Upper lobe of left lung (tissue), 6 donors: Measurements from ENCODE around the gene RANBP9. TPM values are rescaled to one million over a fixed set of nuclear protein-coding genes. Genes with fewer than 3 reads are reported as not detected.
A peak's percentile ranks its signal among the peaks of the same experiment; 100 is the strongest.

ENCODE experiments used
- ATAC-seq, 2 donors: fragments of 200-7000 bp; cut with Tn5 transposase; one replicate each; pipeline ENCODE4 v1.9.1; 2022; ENCODE audit warnings: mild to moderate bottlenecking in 2 of 2, moderate library complexity in 2 of 2; ENCODE audit not compliant: low FRiP score in 2 of 2
- DNase-seq, 2 donors: peaks; one replicate each; pipeline ENCODE4 v3.0.0-alpha.2; 2019 to 2020
- H3K27ac ChIP-seq, 4 donors: fragments of 200-600 bp; sonication (generic); one replicate each; pipeline ENCODE4 v1.5.1; 2016 to 2019
- H3K27me3 ChIP-seq, 4 donors: fragments of 200-600 bp; sonication (generic); one replicate each; pipeline ENCODE4 v1.5.1; 2017 to 2019
- H3K36me3 ChIP-seq, 4 donors: fragments of 200-600 bp; sonication (generic); one replicate each; pipeline ENCODE4 v1.5.1; 2016 to 2019
- H3K4me1 ChIP-seq, 4 donors: fragments of 200-600 bp; sonication (generic); one replicate each; pipeline ENCODE4 v1.5.1; 2018 to 2019
- H3K4me3 ChIP-seq, 4 donors: fragments of 200-600 bp; sonication (generic); one replicate each; pipeline ENCODE4 v1.5.1; 2017 to 2019; ENCODE audit warnings: mild to moderate bottlenecking in 2 of 4, moderate library complexity in 1 of 4
- H3K9me3 ChIP-seq, 4 donors: fragments of 200-600 bp; sonication (generic); one replicate each; pipeline ENCODE4 v1.5.1; 2018 to 2019
- EP300 ChIP-seq, 4 donors: sonication (generic); formaldehyde crosslinking; IDR thresholded peaks; one replicate each; pipeline ENCODE4 v1.5.1; 2017; ENCODE audit warnings: antibody characterized with exemption in 4 of 4, control low read depth in 2 of 4
- POLR2A ChIP-seq, 4 donors: fragments of 450-650 bp; IDR thresholded peaks; one replicate each; pipeline ENCODE4 v1.5.1; 2016 to 2017; ENCODE audit warnings: antibody characterized with exemption in 4 of 4, mild to moderate bottlenecking in 2 of 4
- POLR2AphosphoS5 ChIP-seq, 2 donors: sonication (generic); formaldehyde crosslinking; IDR thresholded peaks; one replicate each; pipeline ENCODE4 v1.5.1; 2017; ENCODE audit warnings: antibody characterized with exemption in 2 of 2
- WGBS, 2 donors: methylation state at CpG; one replicate each; pipeline ENCODE4 v1.1.5; 2017 to 2018; 5-methylcytosine and 5-hydroxymethylcytosine counted together
- total RNA-seq, 6 donors: library from RNA; depleted of rRNA in 4 of 6; stranded (reverse); fragments of >200 nt in 4 of 6; gene quantifications; one replicate each; pipeline versions ENCODE4 v1.1.0 to v1.2.1, GENCODE V29; 2016 to 2021
- TF ChIP-seq, protein P1 (sequence below), 6 experiments: fragments of 450-650 bp in 4 of 6; fragments of 200-600 bp in 2 of 6; sonication (generic) in 2 of 6; IDR thresholded peaks; one replicate each; pipeline ENCODE4 v1.5.1; 2016 to 2019; ENCODE audit warnings: antibody characterized with exemption in 6 of 6
- donor health status: DM: no; HTN: no; CAD: no; lungs with moderate emphysema.
- donor health status: DM: no; HTN: yes; CAD: no; lungs with severe emphysema.

Gene RANBP9
- total RNA-seq, 6 donors from 2014 or later, result 29.8 to 46.7 (median 36.4) TPM

DNA sequence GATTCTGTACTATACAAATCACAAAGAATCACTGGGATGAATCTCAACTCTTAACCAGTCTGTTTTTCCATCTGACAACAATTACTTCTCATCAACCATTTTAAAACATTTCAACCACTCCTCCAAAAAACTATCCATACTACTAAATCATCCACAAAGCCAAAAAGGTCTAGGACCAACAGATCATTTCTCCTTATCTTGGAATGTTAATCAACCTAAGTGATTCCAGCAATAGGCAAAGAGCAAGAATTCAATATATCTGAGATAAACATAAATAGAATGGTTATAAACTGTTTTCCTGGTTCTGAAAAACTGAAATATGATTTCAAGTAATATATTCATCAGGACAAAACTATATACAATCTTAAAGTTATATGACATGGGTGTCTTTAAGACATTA is 28.6 kb downstream of the RANBP9 start:
- ATAC-seq, result no peak
- Histone ChIP-seq H3K27me3 (no peaks in the 10 kb centered on the region), H3K4me1 (peaks cover 12 to 17% (median 13%) of the 10 kb centered on the region in 4 donors), H3K36me3 (no peaks in the 10 kb centered on the region), H3K27ac (no peak overlapping the region), H3K4me3 (no peak overlapping the region), H3K9me3 (no peaks in the 10 kb centered on the region)
- DNase-seq, result no peak
- TF ChIP-seq, protein P1, sequence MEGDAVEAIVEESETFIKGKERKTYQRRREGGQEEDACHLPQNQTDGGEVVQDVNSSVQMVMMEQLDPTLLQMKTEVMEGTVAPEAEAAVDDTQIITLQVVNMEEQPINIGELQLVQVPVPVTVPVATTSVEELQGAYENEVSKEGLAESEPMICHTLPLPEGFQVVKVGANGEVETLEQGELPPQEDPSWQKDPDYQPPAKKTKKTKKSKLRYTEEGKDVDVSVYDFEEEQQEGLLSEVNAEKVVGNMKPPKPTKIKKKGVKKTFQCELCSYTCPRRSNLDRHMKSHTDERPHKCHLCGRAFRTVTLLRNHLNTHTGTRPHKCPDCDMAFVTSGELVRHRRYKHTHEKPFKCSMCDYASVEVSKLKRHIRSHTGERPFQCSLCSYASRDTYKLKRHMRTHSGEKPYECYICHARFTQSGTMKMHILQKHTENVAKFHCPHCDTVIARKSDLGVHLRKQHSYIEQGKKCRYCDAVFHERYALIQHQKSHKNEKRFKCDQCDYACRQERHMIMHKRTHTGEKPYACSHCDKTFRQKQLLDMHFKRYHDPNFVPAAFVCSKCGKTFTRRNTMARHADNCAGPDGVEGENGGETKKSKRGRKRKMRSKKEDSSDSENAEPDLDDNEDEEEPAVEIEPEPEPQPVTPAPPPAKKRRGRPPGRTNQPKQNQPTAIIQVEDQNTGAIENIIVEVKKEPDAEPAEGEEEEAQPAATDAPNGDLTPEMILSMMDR (IDR thresholded peaks at IDR 0.05), result no peak
- TF ChIP-seq EP300 (IDR thresholded peaks at IDR 0.05), result no peak

DNA sequence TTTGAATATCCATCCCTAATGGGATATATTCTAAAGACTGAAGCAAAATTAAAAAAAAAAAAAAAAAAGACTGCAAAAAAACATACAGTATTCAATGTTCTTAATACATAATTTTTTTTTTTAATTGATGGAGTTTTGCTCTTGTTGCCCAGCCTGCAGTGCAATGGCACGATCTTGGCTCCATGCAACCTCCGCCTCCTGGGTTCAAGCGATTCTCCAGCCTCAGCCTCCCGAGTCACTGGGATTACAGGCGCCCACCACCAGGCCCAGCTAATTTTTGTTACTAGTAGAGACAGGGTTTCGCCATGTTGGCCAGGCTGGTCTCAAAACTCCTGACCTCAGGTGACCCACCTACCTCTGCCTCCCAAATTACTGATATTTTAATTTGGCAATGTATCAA is 29.3 kb downstream of the RANBP9 start:
- H3K4me3 ChIP-seq, result no peak overlapping the region
- WGBS, 2 donors, result 93 to 96% methylated on average over 6 of the region's 6 CpGs
- ATAC-seq (no peak), DNase-seq (no peak)
- no peaks in the 10 kb centered on the region for H3K36me3 ChIP-seq
- H3K27me3 ChIP-seq, result no peaks in the 10 kb centered on the region
- H3K9me3 ChIP-seq, result peaks cover 0 to under 1% (median 0%) of the 10 kb centered on the region in 4 donors
- no peak overlapping the region for H3K27ac ChIP-seq
- TF ChIP-seq EP300 (IDR thresholded peaks at IDR 0.05) (no peak), POLR2A (IDR thresholded peaks at IDR 0.05) (no peak)
- TF ChIP-seq, protein P1 (IDR thresholded peaks at IDR 0.05), result no peak
- peaks cover 6 to 14% (median 12%) of the 10 kb centered on the region in 4 donors for H3K4me1 ChIP-seq

DNA sequence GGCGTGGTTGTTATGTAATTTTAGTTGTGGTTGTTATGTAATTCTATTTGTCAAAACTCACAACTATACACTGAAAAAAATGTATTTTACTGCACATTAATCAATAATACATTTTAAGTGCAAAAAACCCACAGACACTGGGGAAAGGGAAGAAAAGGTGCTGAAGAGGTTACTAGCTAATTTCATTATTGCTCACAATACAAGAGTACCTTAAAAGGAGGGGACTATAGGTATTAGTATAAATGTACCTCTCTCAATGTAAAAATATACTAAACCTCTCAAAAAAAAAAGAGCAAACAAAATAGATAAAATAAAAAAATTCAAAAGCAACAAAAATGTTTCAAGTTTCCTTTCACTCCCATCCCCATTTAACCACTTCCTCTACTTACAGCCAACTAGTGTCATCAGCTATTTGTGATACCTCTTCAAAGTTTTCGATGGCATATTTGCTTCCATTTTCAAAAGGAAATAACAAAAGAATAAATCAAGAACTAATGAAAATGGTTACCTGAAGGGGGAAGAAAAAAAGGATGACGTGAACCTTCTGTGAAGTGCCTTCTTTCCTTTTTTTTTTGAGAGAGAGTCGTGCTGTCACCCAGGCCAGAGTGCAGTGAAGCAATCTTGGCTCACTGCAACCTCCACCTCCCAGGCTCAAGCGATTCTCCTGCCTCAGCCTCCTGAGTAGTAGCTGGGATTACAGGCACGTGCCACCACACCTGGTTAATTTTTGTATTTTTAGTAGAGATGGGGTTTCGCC is 30.2 kb downstream of the RANBP9 start:
- Histone ChIP-seq H3K4me1 (peaks cover 6 to 14% (median 12%) of the 10 kb centered on the region in 4 donors), H3K27ac (peak overlapping the region in 2 of 4 donors; percentile 11 to 16), H3K4me3 (no peak overlapping the region), H3K9me3 (peaks cover 0 to 8% (median 1%) of the 10 kb centered on the region in 4 donors), H3K36me3 (no peaks in the 10 kb centered on the region), H3K27me3 (no peaks in the 10 kb centered on the region)
- DNase-seq, result no peak
- ATAC-seq, result no peak
- no peak for TF ChIP-seq POLR2A (IDR thresholded peaks at IDR 0.05)
- no peak for TF ChIP-seq EP300 (IDR thresholded peaks at IDR 0.05)
- TF ChIP-seq POLR2AphosphoS5 (IDR thresholded peaks at IDR 0.05), result no peak
- TF ChIP-seq, protein P1 (IDR thresholded peaks at IDR 0.05), result no peak
- 64 to 65% methylated on average over 7 of the region's 7 CpGs for WGBS, 2 donors

DNA sequence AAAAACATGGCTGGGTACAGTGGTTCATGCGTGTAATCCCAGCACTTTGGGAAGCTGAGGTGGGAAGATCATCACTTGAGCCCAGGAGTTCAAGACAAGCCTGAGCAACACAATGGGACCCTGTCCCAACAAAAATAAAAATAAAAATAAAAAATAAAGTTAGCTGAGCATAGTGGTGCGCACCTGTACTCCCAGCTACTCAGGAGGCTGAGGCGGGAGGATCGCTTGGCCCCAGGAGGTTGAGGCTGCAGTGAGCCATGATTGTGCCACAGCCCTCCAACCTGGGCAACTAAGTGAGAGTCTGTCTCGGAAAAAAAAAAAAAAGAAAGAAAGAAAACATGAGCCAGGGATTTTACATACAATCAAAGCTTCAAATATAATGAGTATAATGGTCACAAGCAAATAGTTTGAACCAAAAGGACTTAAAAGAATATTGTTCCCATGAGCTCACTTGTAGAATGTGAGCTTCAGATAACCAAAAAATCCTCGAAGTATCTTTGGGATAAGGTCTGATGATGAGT is 31.1 kb downstream of the RANBP9 start:
- Histone ChIP-seq H3K9me3 (peaks cover 0 to 8% (median 1%) of the 10 kb centered on the region in 4 donors), H3K27me3 (no peaks in the 10 kb centered on the region), H3K36me3 (no peaks in the 10 kb centered on the region), H3K4me1 (peaks cover 6 to 14% (median 12%) of the 10 kb centered on the region in 4 donors), H3K27ac (no peak overlapping the region), H3K4me3 (no peak overlapping the region)
- DNase-seq (peak in 1 of 2 donors; percentile 5), ATAC-seq (no peak)
- no peak for TF ChIP-seq POLR2A (IDR thresholded peaks at IDR 0.05)
- TF ChIP-seq EP300 (IDR thresholded peaks at IDR 0.05), result no peak
- TF ChIP-seq, protein P1 (IDR thresholded peaks at IDR 0.05), result no peak
- TF ChIP-seq POLR2AphosphoS5 (IDR thresholded peaks at IDR 0.05), result no peak
- 94% methylated on average over 6 of the region's 6 CpGs for WGBS, 2 donors

DNA sequence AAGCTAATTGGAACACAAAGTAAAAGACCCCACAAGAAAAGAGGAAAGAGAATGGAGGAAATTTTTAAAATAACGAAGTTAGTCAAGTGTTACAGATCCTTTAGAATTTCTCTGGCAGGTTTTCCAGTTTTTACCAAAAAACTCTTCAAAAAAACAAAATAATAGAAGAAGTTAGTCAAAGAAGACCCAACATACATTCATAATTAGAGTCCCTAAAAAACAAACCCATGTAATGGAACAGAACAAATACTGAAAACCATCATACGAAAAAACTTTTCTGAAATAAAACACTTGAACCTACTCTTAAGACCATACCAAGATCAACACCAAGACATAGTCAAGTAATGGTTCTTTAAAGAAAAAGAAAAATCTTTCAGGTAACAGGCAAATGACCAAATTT is 31.6 kb downstream of the RANBP9 start:
- 93 to 95% methylated on average over 2 of the region's 2 CpGs for WGBS, 2 donors
- Histone ChIP-seq H3K4me1 (peaks cover 6 to 13% (median 11%) of the 10 kb centered on the region in 4 donors), H3K27ac (no peak overlapping the region), H3K27me3 (no peaks in the 10 kb centered on the region), H3K9me3 (peaks cover 0 to 8% (median 1%) of the 10 kb centered on the region in 4 donors), H3K4me3 (no peak overlapping the region), H3K36me3 (no peaks in the 10 kb centered on the region)
- ATAC-seq (no peak), DNase-seq (no peak)
- TF ChIP-seq, protein P1 (IDR thresholded peaks at IDR 0.05), result no peak
- TF ChIP-seq POLR2A (IDR thresholded peaks at IDR 0.05), result no peak
- TF ChIP-seq EP300 (IDR thresholded peaks at IDR 0.05), result no peak
- no peak for TF ChIP-seq POLR2AphosphoS5 (IDR thresholded peaks at IDR 0.05)
